ENCODE results near the gene BTBD9. TPM values are rescaled to one million over a fixed set of nuclear protein-coding genes. Genes with fewer than 3 reads are reported as not detected.

Gene BTBD9
- total RNA-seq, 1 donor from 2014 or later, result 49.7 TPM

- H3K36me3 ChIP-seq, result no peaks in the 10 kb centered on the region
Observed at GRCh38 chr6:38452816-38453660, 186.7 kb downstream of the BTBD9 start.

GRCh38 chr6:38450717-38451116 is 189.0 kb downstream of the BTBD9 start:
- TF ChIP-seq CTCF (IDR thresholded peaks at IDR 0.05), result no peak
- DNase-seq, result no peak
- Histone ChIP-seq H3K4me1 (no peaks in the 10 kb centered on the region), H3K27me3 (ENCODE audit: low read depth) (no peaks in the 10 kb centered on the region), H3K27ac (no peak overlapping the region), H3K9me3 (no peaks in the 10 kb centered on the region), H3K4me3 (no peak overlapping the region), H3K36me3 (no peaks in the 10 kb centered on the region)
- intact Hi-C loops (cut with DNase I), result no loop called here
- no peak for ATAC-seq

More at GRCh38 chr6:38452816-38453660, 186.7 kb downstream of the BTBD9 start:
- Histone ChIP-seq H3K27ac (no peak overlapping the region), H3K4me1 (no peaks in the 10 kb centered on the region), H3K9me3 (no peaks in the 10 kb centered on the region), H3K27me3 (ENCODE audit: low read depth) (no peaks in the 10 kb centered on the region), H3K4me3 (no peak overlapping the region)
- ATAC-seq (no peak), DNase-seq (no peak)
- intact Hi-C loops (cut with DNase I), result no loop called here
- TF ChIP-seq CTCF (IDR thresholded peaks at IDR 0.05), result no peak

- Histone ChIP-seq H3K36me3 (no peaks in the 10 kb centered on the region), H3K9me3 (no peaks in the 10 kb centered on the region), H3K27ac (no peak overlapping the region), H3K27me3 (ENCODE audit: low read depth) (no peaks in the 10 kb centered on the region), H3K4me3 (no peak overlapping the region), H3K4me1 (peaks cover 15% of the 10 kb centered on the region)
- no peak for TF ChIP-seq CTCF (IDR thresholded peaks at IDR 0.05)
- no peak for DNase-seq
- no peak for ATAC-seq
- intact Hi-C loops (cut with DNase I), result no loop called here
Observed at GRCh38 chr6:38445925-38446324, 193.8 kb downstream of the BTBD9 start.

- Histone ChIP-seq H3K9me3 (no peaks in the 10 kb centered on the region), H3K27ac (no peak overlapping the region), H3K4me1 (peaks cover 15% of the 10 kb centered on the region), H3K4me3 (no peak overlapping the region), H3K36me3 (no peaks in the 10 kb centered on the region), H3K27me3 (ENCODE audit: low read depth) (no peaks in the 10 kb centered on the region)
- no peak for TF ChIP-seq CTCF (IDR thresholded peaks at IDR 0.05)
- intact Hi-C loops (cut with DNase I), result no loop called here
- DNase-seq (no peak), ATAC-seq (no peak)
Observed at GRCh38 chr6:38445336-38445735, 194.4 kb downstream of the BTBD9 start.

GRCh38 chr6:38443352-38444144 is 196.2 kb downstream of the BTBD9 start:
- Histone ChIP-seq H3K4me3 (no peak overlapping the region), H3K9me3 (no peaks in the 10 kb centered on the region), H3K36me3 (no peaks in the 10 kb centered on the region), H3K27ac (no peak overlapping the region), H3K27me3 (ENCODE audit: low read depth) (no peaks in the 10 kb centered on the region), H3K4me1 (peaks cover 15% of the 10 kb centered on the region)
- no peak for DNase-seq
- intact Hi-C loops (cut with DNase I), result no loop called here
- ATAC-seq, result peak; percentile 66 to 81
- TF ChIP-seq CTCF (IDR thresholded peaks at IDR 0.05), result no peak
